HFFc6 (cell line): ENCODE data around the gene KLHL7. TPM values are rescaled to one million over a fixed set of nuclear protein-coding genes. Genes with fewer than 3 reads are reported as not detected.

ENCODE experiments used
- DNase-seq: peaks from one replicate; pipeline ENCODE4 v3.0.0-alpha.2; 2018
- H3K27ac Mint-ChIP-seq: 2 replicates; pipeline ENCODE4 v1.8.0; 2020; ENCODE audit warnings: mild to moderate bottlenecking, mixed read lengths
- H3K27me3 Mint-ChIP-seq: 2 replicates; pipeline ENCODE4 v1.8.0; 2021; ENCODE audit warnings: mild to moderate bottlenecking, moderate library complexity, mixed read lengths; ENCODE audit not compliant: insufficient read depth
- H3K36me3 Mint-ChIP-seq: 2 replicates; pipeline ENCODE4 v1.8.0; 2021; ENCODE audit warnings: low read depth, mixed read lengths
- H3K4me1 Mint-ChIP-seq: 2 replicates; pipeline ENCODE4 v1.8.0; 2020; ENCODE audit warnings: low read depth, mixed read lengths
- H3K4me3 Mint-ChIP-seq: 2 replicates; pipeline ENCODE4 v1.8.0; 2020; ENCODE audit warnings: mild to moderate bottlenecking, moderate library complexity, mixed read lengths
- H3K9me3 Mint-ChIP-seq: 2 replicates; pipeline ENCODE4 v1.8.0; 2020; ENCODE audit warnings: mild to moderate bottlenecking, mixed read lengths
- total RNA-seq, 6 experiments: library from RNA; stranded (reverse); fragmentation: NEBNext Ultra II Directional; extraction: Animal tissue kit (Norgen Biotek cat#: 25700); gene quantifications; 2 replicates in 1 of 6; 3 replicates in 5 of 6; pipeline ENCODE4 v1.2.3, GENCODE V29; 2021
- TF ChIP-seq, protein P1 (sequence below): fragments of 200-600 bp; sonication (generic); IDR thresholded peaks from 2 replicates; pipeline ENCODE4 v1.5.0; 2021; ENCODE audit warnings: antibody characterized with exemption, mild to moderate bottlenecking

Gene KLHL7
- total RNA-seq, 6 experiments from 2014 or later: 23.1 to 31.2 (median 29.5) TPM

- peaks cover 9% of the 10 kb centered on the region for H3K4me1 Mint-ChIP-seq
- no peak overlapping the region for H3K4me3 Mint-ChIP-seq
Measured at GRCh38 chr7:23133797-23134196, 28.2 kb downstream of the KLHL7 start.

DNA sequence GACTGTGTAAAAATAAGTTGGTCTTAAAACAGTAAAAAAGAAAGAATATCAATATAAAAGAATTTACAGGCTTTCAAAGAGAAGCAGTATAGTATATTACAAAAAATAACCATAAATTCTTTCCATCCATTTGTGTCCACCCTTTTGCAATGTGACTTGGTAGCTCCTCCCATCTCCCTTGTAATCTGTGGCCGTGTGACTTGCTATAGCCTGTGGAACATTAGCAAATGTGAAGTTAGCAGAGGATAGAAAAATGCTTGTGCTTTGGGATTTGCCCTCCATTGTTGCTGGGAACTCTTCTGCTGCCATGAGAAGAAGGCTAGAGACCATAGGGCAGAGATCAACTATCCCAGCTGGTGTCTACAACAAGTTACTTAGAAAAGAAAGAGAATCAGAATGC, 30.2 kb downstream of the KLHL7 start:
- Mint-ChIP-seq H3K36me3 (peaks cover 15% of the 10 kb centered on the region), H3K27me3 (no peaks in the 10 kb centered on the region), H3K4me1 (peaks cover 9% of the 10 kb centered on the region), H3K27ac (no peak overlapping the region), H3K4me3 (no peak overlapping the region), H3K9me3 (no peaks in the 10 kb centered on the region)
- DNase-seq: no peak
- TF ChIP-seq, protein P1, sequence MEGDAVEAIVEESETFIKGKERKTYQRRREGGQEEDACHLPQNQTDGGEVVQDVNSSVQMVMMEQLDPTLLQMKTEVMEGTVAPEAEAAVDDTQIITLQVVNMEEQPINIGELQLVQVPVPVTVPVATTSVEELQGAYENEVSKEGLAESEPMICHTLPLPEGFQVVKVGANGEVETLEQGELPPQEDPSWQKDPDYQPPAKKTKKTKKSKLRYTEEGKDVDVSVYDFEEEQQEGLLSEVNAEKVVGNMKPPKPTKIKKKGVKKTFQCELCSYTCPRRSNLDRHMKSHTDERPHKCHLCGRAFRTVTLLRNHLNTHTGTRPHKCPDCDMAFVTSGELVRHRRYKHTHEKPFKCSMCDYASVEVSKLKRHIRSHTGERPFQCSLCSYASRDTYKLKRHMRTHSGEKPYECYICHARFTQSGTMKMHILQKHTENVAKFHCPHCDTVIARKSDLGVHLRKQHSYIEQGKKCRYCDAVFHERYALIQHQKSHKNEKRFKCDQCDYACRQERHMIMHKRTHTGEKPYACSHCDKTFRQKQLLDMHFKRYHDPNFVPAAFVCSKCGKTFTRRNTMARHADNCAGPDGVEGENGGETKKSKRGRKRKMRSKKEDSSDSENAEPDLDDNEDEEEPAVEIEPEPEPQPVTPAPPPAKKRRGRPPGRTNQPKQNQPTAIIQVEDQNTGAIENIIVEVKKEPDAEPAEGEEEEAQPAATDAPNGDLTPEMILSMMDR: no peak

More at GRCh38 chr7:23133797-23134196, 28.2 kb downstream of the KLHL7 start:
- TF ChIP-seq, protein P1: no peak
- DNase-seq: no peak
- H3K9me3 Mint-ChIP-seq: no peaks in the 10 kb centered on the region
- no peaks in the 10 kb centered on the region for H3K27me3 Mint-ChIP-seq
- H3K36me3 Mint-ChIP-seq: peaks cover 13% of the 10 kb centered on the region
- no peak overlapping the region for H3K27ac Mint-ChIP-seq

DNA sequence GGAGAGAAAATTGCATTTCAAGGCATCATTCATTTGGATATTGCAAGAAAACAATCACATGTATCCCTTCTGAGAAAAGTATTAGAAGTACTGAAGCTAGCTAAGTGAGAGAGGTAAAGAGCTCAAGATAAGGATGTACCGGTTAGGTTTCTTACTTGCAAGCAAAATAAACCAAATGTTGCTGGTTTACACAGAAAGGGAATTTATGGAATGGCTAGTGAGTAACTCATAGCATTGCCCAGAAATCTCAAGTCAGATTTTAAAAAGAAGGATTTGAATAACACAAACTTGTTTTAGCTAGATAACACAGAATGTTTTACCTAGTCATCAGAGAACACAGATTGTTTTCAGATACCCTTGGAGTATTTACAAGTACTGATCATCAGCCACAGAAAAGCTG, 30.6 kb downstream of the KLHL7 start:
- H3K4me1 Mint-ChIP-seq: peaks cover 9% of the 10 kb centered on the region
- H3K27ac Mint-ChIP-seq: 0 out of 2 replicates have a peak overlapping the region, but pooled peaks have one; percentile 29
- TF ChIP-seq, protein P1: no peak
- H3K4me3 Mint-ChIP-seq: no peak overlapping the region
- no peak for DNase-seq
- H3K27me3 Mint-ChIP-seq: no peaks in the 10 kb centered on the region
- peaks cover 19% of the 10 kb centered on the region for H3K36me3 Mint-ChIP-seq
- no peaks in the 10 kb centered on the region for H3K9me3 Mint-ChIP-seq

DNA sequence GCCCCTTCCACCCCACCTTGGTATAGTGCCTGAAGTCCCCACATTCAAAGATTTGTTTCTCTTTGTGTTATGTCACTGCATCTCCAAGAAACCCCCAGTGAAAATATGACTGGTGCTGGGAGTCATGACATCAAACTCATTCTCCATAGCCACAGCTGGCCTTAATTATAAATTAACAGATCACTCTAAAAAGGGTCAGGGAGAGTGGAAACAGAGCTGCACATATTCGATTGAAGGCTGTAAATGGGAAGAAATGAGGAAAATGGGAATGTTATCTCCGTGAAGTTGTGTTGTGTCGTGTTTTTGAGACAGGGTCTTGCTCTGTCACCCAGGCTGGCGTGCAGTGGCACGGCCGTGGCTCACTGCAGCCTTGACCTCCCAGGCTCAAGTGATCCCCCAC, 52.1 kb downstream of the KLHL7 start:
- no peak for DNase-seq
- H3K4me3 Mint-ChIP-seq: no peak overlapping the region
- peaks cover 8% of the 10 kb centered on the region; the same call in 1 of the 2 replicates for H3K36me3 Mint-ChIP-seq
- TF ChIP-seq, protein P1: no peak
- H3K9me3 Mint-ChIP-seq: no peaks in the 10 kb centered on the region
- no peak overlapping the region for H3K27ac Mint-ChIP-seq
- no peaks in the 10 kb centered on the region for H3K27me3 Mint-ChIP-seq
- no peaks in the 10 kb centered on the region for H3K4me1 Mint-ChIP-seq

DNA sequence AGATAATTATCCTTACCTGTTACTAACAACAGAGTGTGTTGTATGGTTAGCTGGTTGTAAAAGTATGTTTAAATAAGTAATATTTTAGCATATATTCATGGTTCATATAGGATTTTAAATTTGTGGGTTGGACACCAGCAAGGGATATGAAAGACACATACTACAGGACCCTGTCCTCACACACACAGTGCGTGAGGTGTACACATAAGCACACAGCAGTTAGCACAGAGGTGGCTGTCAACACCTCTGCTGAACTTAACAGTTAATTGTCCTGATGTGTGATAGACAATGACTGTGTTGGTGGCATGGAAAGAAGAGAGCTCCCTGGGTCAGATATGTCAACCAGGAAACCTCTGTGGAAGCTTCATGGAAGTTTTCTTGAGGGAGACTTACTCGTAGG, 53.0 kb downstream of the KLHL7 start:
- H3K27ac Mint-ChIP-seq: no peak overlapping the region
- H3K4me1 Mint-ChIP-seq: no peaks in the 10 kb centered on the region
- DNase-seq: no peak
- TF ChIP-seq, protein P1: no peak
- no peaks in the 10 kb centered on the region for H3K9me3 Mint-ChIP-seq
- H3K4me3 Mint-ChIP-seq: no peak overlapping the region
- 0 out of 2 replicates have a peak, but pooled peaks cover 5% of the 10 kb centered on the region for H3K36me3 Mint-ChIP-seq
- H3K27me3 Mint-ChIP-seq: no peaks in the 10 kb centered on the region

GRCh38 chr7:23161482-23161881, 55.9 kb downstream of the KLHL7 start:
- no peaks in the 10 kb centered on the region for H3K4me1 Mint-ChIP-seq
- TF ChIP-seq, protein P1: no peak
- DNase-seq: no peak
- H3K4me3 Mint-ChIP-seq: no peak overlapping the region
- no peaks in the 10 kb centered on the region for H3K27me3 Mint-ChIP-seq
- H3K9me3 Mint-ChIP-seq: no peaks in the 10 kb centered on the region
- no peak overlapping the region for H3K27ac Mint-ChIP-seq
- 0 out of 2 replicates have a peak, but pooled peaks cover 5% of the 10 kb centered on the region for H3K36me3 Mint-ChIP-seq
